Neuronal stem cell (in vitro differentiated cells): ENCODE measurements around the gene ZSCAN2.
"Not testable (repeated sequence)": the region's sequence is repeated elsewhere in the genome, so short reads cannot be mapped to it uniquely, and the experiment has no call there.

Source experiments
- DNase-seq: peaks from one replicate; pipeline ENCODE4 v3.0.0-alpha.2; 2013; ENCODE audit warnings: low spot score
- H2AFZ ChIP-seq: one replicate; pipeline ENCODE4 v1.6.1; 2013; ENCODE audit warnings: mild to moderate bottlenecking, low read length, inconsistent platforms
- H2AK5ac ChIP-seq: 2 replicates; pipeline ENCODE4 v1.6.1; 2013; ENCODE audit warnings: low read depth, mild to moderate bottlenecking, inconsistent platforms, low read length, moderate library complexity, mixed read lengths
- H2BK120ac ChIP-seq: 2 replicates; pipeline ENCODE4 v1.6.1; 2013; ENCODE audit warnings: low read depth, mild to moderate bottlenecking, inconsistent platforms, low read length, moderate library complexity, mixed read lengths
- H2BK12ac ChIP-seq: one replicate; pipeline ENCODE4 v1.6.1; 2013; ENCODE audit warnings: low read length, inconsistent platforms
- H2BK15ac ChIP-seq: 2 replicates; pipeline ENCODE4 v1.6.1; 2013; ENCODE audit warnings: mild to moderate bottlenecking, low read length, inconsistent platforms, mixed read lengths
- H2BK5ac ChIP-seq: one replicate; pipeline ENCODE4 v1.6.1; 2013; ENCODE audit warnings: inconsistent platforms, mild to moderate bottlenecking, low read length, moderate library complexity
- H3K14ac ChIP-seq: one replicate; pipeline ENCODE4 v1.6.1; 2013; ENCODE audit warnings: low read length, inconsistent platforms
- H3K18ac ChIP-seq: 2 replicates; pipeline ENCODE4 v1.6.1; 2013; ENCODE audit warnings: low read length, inconsistent platforms
- H3K23ac ChIP-seq: 2 replicates; pipeline ENCODE4 v1.6.1; 2013; ENCODE audit warnings: low read depth, mild to moderate bottlenecking, mixed read lengths, low read length, inconsistent platforms; ENCODE audit not compliant: poor library complexity
- H3K27ac ChIP-seq: replicated peaks from 3 replicates; pipeline ENCODE4 v1.5.1; 2013; ENCODE audit warnings: low read length, inconsistent platforms
- H3K27me3 ChIP-seq, 3 experiments: 2 replicates each; pipeline ENCODE4 v1.6.1; 2013; ENCODE audit warnings: low read length in 3 of 3, mild to moderate bottlenecking in 2 of 3, inconsistent platforms in 1 of 3, low read depth in 1 of 3, mixed read lengths in 1 of 3, moderate library complexity in 1 of 3; ENCODE audit not compliant: control insufficient read depth in 3 of 3, insufficient read depth in 3 of 3
- H3K36me3 ChIP-seq, 2 donors: replicated peaks in 1 of 2; 2 replicates each; pipeline ENCODE4 v1.6.1; 2013; ENCODE audit warnings: low read length in 2 of 2; ENCODE audit not compliant: control insufficient read depth in 2 of 2, insufficient read depth in 2 of 2
- H3K4ac ChIP-seq: 2 replicates; pipeline ENCODE4 v1.6.1; 2013; ENCODE audit warnings: inconsistent platforms, mild to moderate bottlenecking, low read length, moderate library complexity
- H3K4me1 ChIP-seq, 2 donors: 1 replicate in 1 of 2; 2 replicates in 1 of 2; pipeline ENCODE4 v1.6.1; 2013; ENCODE audit warnings: low read length in 2 of 2, low read depth in 1 of 2; ENCODE audit not compliant: control insufficient read depth in 2 of 2, insufficient read depth in 1 of 2
- H3K4me2 ChIP-seq: one replicate; pipeline ENCODE4 v1.6.1; 2013; ENCODE audit warnings: mild to moderate bottlenecking, low read length, inconsistent platforms; ENCODE audit not compliant: insufficient read depth, poor library complexity, severe bottlenecking
- H3K4me3 ChIP-seq, 2 donors: 2 replicates each; pipeline ENCODE4 v1.5.1; 2013; ENCODE audit warnings: low read length in 2 of 2, mild to moderate bottlenecking in 2 of 2, inconsistent platforms in 1 of 2, moderate library complexity in 1 of 2
- H3K79me1 ChIP-seq: one replicate; pipeline ENCODE4 v1.6.1; 2013; ENCODE audit warnings: low read depth, mild to moderate bottlenecking, inconsistent platforms, low read length, moderate library complexity
- H3K9ac ChIP-seq: one replicate; pipeline ENCODE4 v1.6.1; 2013; ENCODE audit warnings: mild to moderate bottlenecking, low read depth, low read length, inconsistent platforms; ENCODE audit not compliant: poor library complexity
- H3K9me3 ChIP-seq, 2 donors: replicated peaks in 1 of 2; 2 replicates each; pipeline versions ENCODE3 to v1.6.1; 2013; ENCODE audit warnings: low read length in 2 of 2, mild to moderate bottlenecking in 2 of 2, inconsistent platforms in 1 of 2, low read depth in 1 of 2, mixed read lengths in 1 of 2, moderate library complexity in 1 of 2; ENCODE audit not compliant: control insufficient read depth in 2 of 2, insufficient read depth in 1 of 2
- H4K8ac ChIP-seq: one replicate; pipeline ENCODE4 v1.6.1; 2013; ENCODE audit warnings: low read depth, mild to moderate bottlenecking, inconsistent platforms, low read length, moderate library complexity
- H4K91ac ChIP-seq: one replicate; pipeline ENCODE4 v1.6.1; 2013; ENCODE audit warnings: low read length, low read depth, mild to moderate bottlenecking, inconsistent platforms; ENCODE audit not compliant: poor library complexity
- WGBS, 2 donors: extraction: QIAGEN DNeasy Blood & Tissue Kit; methylation state at CpG; one replicate each; pipeline ENCODE4 v1.1.7; 2013; ENCODE audit warnings: missing lambda C conversion rate in 2 of 2, mixed read lengths in 1 of 2; ENCODE audit not compliant: insufficient read length in 2 of 2, insufficient replicate concordance in 1 of 2; ENCODE audit errors: extremely low coverage in 2 of 2; 5-methylcytosine and 5-hydroxymethylcytosine counted together

Gene ZSCAN2

DNA sequence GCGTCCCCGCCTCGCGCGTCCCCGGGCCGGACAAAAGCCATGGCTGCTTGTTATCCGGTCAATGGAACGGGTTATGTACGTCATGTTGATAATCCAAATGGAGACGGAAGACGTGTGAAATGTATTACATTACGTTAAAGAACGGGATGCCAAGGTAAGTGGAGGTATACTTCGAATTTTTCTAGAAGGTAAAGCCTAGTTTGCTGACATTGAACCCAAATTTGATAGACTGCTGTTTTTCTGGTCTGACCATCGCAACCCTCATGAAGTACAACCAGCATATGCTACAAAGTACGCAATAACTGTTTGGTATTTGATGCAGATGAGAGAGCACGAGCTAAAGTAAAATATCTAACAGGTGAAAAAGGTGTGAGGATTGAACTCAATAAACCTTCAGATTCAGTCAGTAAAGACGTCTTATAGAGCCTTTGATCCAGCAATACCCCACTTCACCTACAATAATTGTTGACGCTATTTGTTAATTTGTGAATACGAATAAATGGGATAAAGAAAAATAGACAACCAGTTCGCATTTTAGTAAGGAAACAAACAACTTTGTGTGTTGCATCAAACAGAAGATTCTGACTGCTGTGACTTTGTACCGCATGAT is 33.5 kb downstream of the ZSCAN2 start:
- DNase-seq, result no peak

DNA sequence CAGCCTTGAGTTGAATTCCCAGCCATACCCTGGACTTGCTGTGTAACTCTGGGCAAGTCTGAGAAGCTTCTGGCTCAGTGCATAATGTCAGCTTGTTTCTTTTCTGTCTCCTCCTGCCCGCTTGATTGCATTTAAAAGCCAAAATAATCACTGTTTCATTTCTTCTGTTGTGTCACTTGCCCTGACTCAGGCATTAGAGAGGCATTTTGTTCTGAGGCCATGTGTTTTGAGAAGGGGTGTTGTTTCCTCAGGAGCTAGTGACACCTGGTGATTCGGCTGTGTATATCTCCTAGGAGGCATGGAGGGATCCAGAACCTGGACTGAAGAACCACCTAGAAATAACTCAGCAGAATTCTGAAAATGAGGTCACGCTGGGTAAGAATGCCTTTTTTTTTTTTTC is 37.3 kb downstream of the ZSCAN2 start:
- Histone ChIP-seq H3K36me3 (peaks cover 12 to 72% of the 10 kb centered on the region in 2 donors), H3K18ac (no peak overlapping the region), H2BK120ac (no peak overlapping the region), H4K8ac (no peak overlapping the region), H3K27ac (no peak overlapping the region), H2BK5ac (no peak overlapping the region), H3K27me3 (peaks cover 0 to 15% (median 3%) of the 10 kb centered on the region in 3 experiments), H3K23ac (no peak overlapping the region), H3K79me1 (no peaks in the 10 kb centered on the region), H3K14ac (no peak overlapping the region), H2AFZ (no peak overlapping the region), H3K4me3 (no peak overlapping the region), H2BK15ac (no peak overlapping the region), H4K91ac (no peak overlapping the region), H3K4me2 (no peak overlapping the region), H3K9me3 (no peaks in the 10 kb centered on the region), H3K9ac (no peak overlapping the region), H3K4ac (no peak overlapping the region), H2BK12ac (no peak overlapping the region), H2AK5ac (no peak overlapping the region), H3K4me1 (peaks cover 0 to 7% of the 10 kb centered on the region in 2 donors)
- WGBS, 2 donors, result no CpG with 5 or more reads among the region's 3 CpGs
- no peak for DNase-seq

More for the DNA sequence above, 33.5 kb downstream of the ZSCAN2 start:
- Histone ChIP-seq H4K91ac (no peak overlapping the region), H3K18ac (no peak overlapping the region), H2BK5ac (no peak overlapping the region), H2BK120ac (no peak overlapping the region), H3K23ac (no peak overlapping the region), H2BK15ac (no peak overlapping the region), H3K27me3 (peaks cover 0 to 26% (median 4%) of the 10 kb centered on the region in 3 experiments), H3K9ac (no peak overlapping the region), H3K4ac (no peak overlapping the region), H4K8ac (no peak overlapping the region), H3K4me3 (peak overlapping the region; percentile 55 to 83), H3K79me1 (no peaks in the 10 kb centered on the region), H3K4me2 (peak overlapping the region; percentile 91), H3K27ac (no peak overlapping the region), H3K14ac (no peak overlapping the region), H3K4me1 (peaks cover 4 to 17% of the 10 kb centered on the region in 2 donors), H2BK12ac (no peak overlapping the region), H2AK5ac (no peak overlapping the region), H3K36me3 (peaks cover 0 to 35% of the 10 kb centered on the region in 2 donors), H2AFZ (peak overlapping the region; percentile 92), H3K9me3 (no peaks in the 10 kb centered on the region)
- WGBS, 2 donors, result no CpG with 5 or more reads among the region's 23 CpGs

DNA sequence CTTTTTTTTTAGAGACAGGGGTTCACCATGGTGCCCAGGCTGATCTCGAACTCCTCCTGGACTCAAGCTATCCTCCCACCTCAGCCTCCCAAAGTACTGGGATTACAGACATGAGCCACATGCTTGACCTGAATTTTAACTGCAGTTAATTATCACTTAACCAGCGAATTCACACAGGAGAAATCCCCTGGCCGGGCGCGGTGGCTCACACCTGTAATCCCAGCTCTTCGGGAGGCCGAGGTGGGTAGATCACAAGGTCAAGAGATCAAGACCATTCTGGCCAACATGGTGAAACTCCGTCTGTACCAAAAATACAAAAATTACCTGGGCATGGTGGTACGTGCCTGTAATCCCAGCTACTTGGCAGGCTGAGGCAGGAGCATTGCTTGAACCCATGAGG is 41.1 kb downstream of the ZSCAN2 start:
- not testable (repeated sequence) for H2AK5ac ChIP-seq, H3K4me3 ChIP-seq, H2BK120ac ChIP-seq, H3K4ac ChIP-seq, H3K4me2 ChIP-seq, H4K8ac ChIP-seq, H2BK15ac ChIP-seq, H3K4me1 ChIP-seq, H3K18ac ChIP-seq, H2AFZ ChIP-seq, H3K9ac ChIP-seq, H2BK5ac ChIP-seq, H3K79me1 ChIP-seq, H3K27ac ChIP-seq, H3K27me3 ChIP-seq, DNase-seq, H3K14ac ChIP-seq, H2BK12ac ChIP-seq, H3K23ac ChIP-seq, H3K9me3 ChIP-seq, H4K91ac ChIP-seq
- peaks cover 36 to 92% of the 10 kb centered on the region in 2 donors for H3K36me3 ChIP-seq
- no CpG with 5 or more reads among the region's 9 CpGs for WGBS, 2 donors

DNA sequence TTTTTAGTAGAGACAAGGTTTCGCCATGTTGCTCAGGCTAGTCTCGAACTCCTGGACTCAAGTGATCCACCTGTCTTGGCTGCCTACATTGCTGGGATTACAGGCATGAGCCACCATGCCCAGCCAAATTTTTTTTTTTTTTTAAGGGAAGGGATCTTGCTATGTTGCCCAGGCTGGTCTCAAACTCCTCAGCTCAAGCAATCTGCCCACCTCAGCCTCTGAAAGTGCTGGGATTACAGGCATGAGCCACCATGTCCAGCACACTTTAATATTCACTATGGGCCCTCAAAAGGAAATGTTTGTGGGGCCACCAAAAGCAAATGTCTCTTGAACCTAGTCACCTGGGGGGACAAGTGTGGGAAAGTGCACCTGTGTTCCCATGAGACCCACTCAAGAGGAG is 41.8 kb downstream of the ZSCAN2 start:
- H3K36me3 ChIP-seq, result peaks cover 41 to 95% of the 10 kb centered on the region in 2 donors
- no CpG with 5 or more reads among the region's 2 CpGs for WGBS, 2 donors
- H3K9ac ChIP-seq, result not testable (repeated sequence)

More for the DNA sequence above, 41.8 kb downstream of the ZSCAN2 start:
- H3K4ac ChIP-seq, H2AFZ ChIP-seq, H4K91ac ChIP-seq, H3K14ac ChIP-seq, H3K4me1 ChIP-seq, H3K23ac ChIP-seq, H3K4me2 ChIP-seq, H3K27ac ChIP-seq, H2BK12ac ChIP-seq, H3K9me3 ChIP-seq, H3K4me3 ChIP-seq, H2AK5ac ChIP-seq, H4K8ac ChIP-seq, H2BK5ac ChIP-seq, H2BK120ac ChIP-seq, H3K27me3 ChIP-seq, H2BK15ac ChIP-seq, H3K79me1 ChIP-seq, H3K18ac ChIP-seq, DNase-seq: not testable (repeated sequence)
